K562 (cell line): ENCODE data around the gene LATS1. TPM values are rescaled to one million over a fixed set of nuclear protein-coding genes. Genes with fewer than 3 reads are reported as not detected.

Source experiments
- ATF4 ChIP-seq: fragments of 450-650 bp; formaldehyde crosslinking; IDR thresholded peaks from 2 replicates; pipeline ENCODE4 v1.4.0; 2022; ENCODE audit warnings: mild to moderate bottlenecking, moderate library complexity
- CTBP1 ChIP-seq: fragments of 450-650 bp; IDR thresholded peaks from 2 replicates; pipeline ENCODE4 v1.6.1; 2016; ENCODE audit warnings: borderline replicate concordance
- FOSL1 ChIP-seq: fragments of 200-800 bp; sonication (Bioruptor generic); conservative IDR thresholded peaks from 2 replicates; pipeline ENCODE4 v1.6.1; 2016; ENCODE audit warnings: missing genetic modification characterization, missing compliant biosample characterization
- FOXA3 ChIP-seq, 2 experiments: fragments of 450-650 bp in 1 of 2; sonication (generic) in 1 of 2; formaldehyde crosslinking; IDR thresholded peaks in 1 of 2; conservative IDR thresholded peaks in 1 of 2; 2 replicates each; pipeline versions ENCODE4 v1.4.0 to v1.8.0; 2020 to 2022; ENCODE audit warnings: mild to moderate bottlenecking in 2 of 2, missing genetic modification reagents in 1 of 2
- MEIS2 ChIP-seq: fragments of 450-650 bp; IDR thresholded peaks from 2 replicates; pipeline ENCODE4 v1.6.1; 2014; ENCODE audit warnings: mild to moderate bottlenecking; ENCODE audit not compliant: partially characterized antibody
- SMARCE1 ChIP-seq: fragments of 450-650 bp; IDR thresholded peaks from 2 replicates; pipeline ENCODE4 v1.7.1; 2016; ENCODE audit warnings: mild to moderate bottlenecking
- THRA ChIP-seq: fragments of 450-650 bp; IDR thresholded peaks from 2 replicates; pipeline ENCODE4 v1.6.1; 2017; ENCODE audit warnings: mild to moderate bottlenecking, moderate library complexity
- ZNF449 ChIP-seq: fragments of 250-450 bp; sonication (Bioruptor Pico); IDR thresholded peaks from 2 replicates; pipeline ENCODE4 v1.8.0; 2022; ENCODE audit warnings: moderate library complexity, mild to moderate bottlenecking, inconsistent platforms
- polyA plus RNA-seq, 8 experiments: library from polyadenylated mRNA; depleted of rRNA in 4 of 8; stranded (reverse) in 5 of 8; unstranded in 3 of 8; fragments of >200 nt; fragmentation: Nextera tagmentation in 2 of 8; fragmentation: Illumina TruSeq in 1 of 8; extraction: Ambion mirVana in 2 of 8; extraction: Trizol in 1 of 8; gene quantifications; 2 replicates each; pipeline versions ENCODE4 v1.2.1 to v1.2.3, GENCODE V29; 2011 to 2014; ENCODE audit warnings: inconsistent platforms in 1 of 8, missing spikeins in 1 of 8
- total RNA-seq, 7 experiments: library from RNA; depleted of rRNA in 6 of 7; stranded (reverse); fragments of >200 nt in 6 of 7; fragmentation: Illumina TruSeq in 2 of 7; extraction: Trizol in 2 of 7; gene quantifications; 2 replicates each; pipeline versions ENCODE4 v1.2.1 to v1.2.3, GENCODE V29; 2011 to 2021; ENCODE audit warnings: low replicate concordance in 1 of 7
- TF ChIP-seq, protein P1 (sequence below): sonication (generic); IDR thresholded peaks from 2 replicates; pipeline ENCODE4 v1.6.1; 2016
- TF ChIP-seq, protein P2 (sequence below): fragments of 450-650 bp; IDR thresholded peaks from 2 replicates; pipeline ENCODE4 v1.6.1; 2014; ENCODE audit warnings: low read depth, mild to moderate bottlenecking, moderate library complexity, borderline replicate concordance

The LATS1 gene
- total and polyA plus RNA-seq, 9 of the 15 experiments (the other 6 are each of a cell fraction or from before 2014, with no cell fraction given), result 5.0 to 36.3 (median 18.4) TPM

GRCh38 chr6:149761438-149761837 is 43.5 kb upstream of the LATS1 start (continued):
- TF ChIP-seq, protein P1, sequence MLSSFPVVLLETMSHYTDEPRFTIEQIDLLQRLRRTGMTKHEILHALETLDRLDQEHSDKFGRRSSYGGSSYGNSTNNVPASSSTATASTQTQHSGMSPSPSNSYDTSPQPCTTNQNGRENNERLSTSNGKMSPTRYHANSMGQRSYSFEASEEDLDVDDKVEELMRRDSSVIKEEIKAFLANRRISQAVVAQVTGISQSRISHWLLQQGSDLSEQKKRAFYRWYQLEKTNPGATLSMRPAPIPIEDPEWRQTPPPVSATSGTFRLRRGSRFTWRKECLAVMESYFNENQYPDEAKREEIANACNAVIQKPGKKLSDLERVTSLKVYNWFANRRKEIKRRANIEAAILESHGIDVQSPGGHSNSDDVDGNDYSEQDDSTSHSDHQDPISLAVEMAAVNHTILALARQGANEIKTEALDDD, result peak; percentile 62; the same call in 1 of the 2 replicates
- TF ChIP-seq ZNF449, result 0 out of 2 replicates have a peak, but pooled peaks have one; percentile 15
- peak; percentile 72; the same call in 1 of the 2 replicates for TF ChIP-seq SMARCE1
- TF ChIP-seq MEIS2, result peak; percentile 94
- TF ChIP-seq, protein P2, sequence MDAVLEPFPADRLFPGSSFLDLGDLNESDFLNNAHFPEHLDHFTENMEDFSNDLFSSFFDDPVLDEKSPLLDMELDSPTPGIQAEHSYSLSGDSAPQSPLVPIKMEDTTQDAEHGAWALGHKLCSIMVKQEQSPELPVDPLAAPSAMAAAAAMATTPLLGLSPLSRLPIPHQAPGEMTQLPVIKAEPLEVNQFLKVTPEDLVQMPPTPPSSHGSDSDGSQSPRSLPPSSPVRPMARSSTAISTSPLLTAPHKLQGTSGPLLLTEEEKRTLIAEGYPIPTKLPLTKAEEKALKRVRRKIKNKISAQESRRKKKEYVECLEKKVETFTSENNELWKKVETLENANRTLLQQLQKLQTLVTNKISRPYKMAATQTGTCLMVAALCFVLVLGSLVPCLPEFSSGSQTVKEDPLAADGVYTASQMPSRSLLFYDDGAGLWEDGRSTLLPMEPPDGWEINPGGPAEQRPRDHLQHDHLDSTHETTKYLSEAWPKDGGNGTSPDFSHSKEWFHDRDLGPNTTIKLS, result no peak
- TF ChIP-seq FOSL1, result peak; percentile 58
- 0 out of 2 replicates have a peak, but pooled peaks have one; percentile 32 for TF ChIP-seq ATF4 (CRISPR knock-in tag)
- peak; percentile 62; the same call in 1 of the 2 replicates for TF ChIP-seq CTBP1
- peak in 1 of 2 experiments; percentile 70; a peak in 2 of 4 replicates for TF ChIP-seq FOXA3 (CRISPR knock-in tag; conservative IDR thresholded peaks at IDR 0.05 in 1 of 2, IDR thresholded peaks at IDR 0.05 in 1 of 2)
- no peak for TF ChIP-seq THRA
- TF ChIP-seq, all 486 proteins: peak for 18
